ENCODE results near the gene HAUS5. TPM values are rescaled to one million over a fixed set of nuclear protein-coding genes. Genes with fewer than 3 reads are reported as not detected.

Gene HAUS5
- total and polyA plus RNA-seq, 5 donors from 2014 or later, result 5.1 to 25.9 (median 6.9) TPM

GRCh38 chr19:35643255-35644205 is 31.0 kb downstream of the HAUS5 start:
- Mint-ChIP-seq H3K36me3 (no peaks in the 10 kb centered on the region), H3K4me1 (peaks cover 4 to 51% (median 24%) of the 10 kb centered on the region in 4 donors), H3K4me3 (peak overlapping the region; percentile 87 to 98 (median 94)), H3K9me3 (peaks cover 0 to 2% (median 0%) of the 10 kb centered on the region in 7 donors), H3K27ac (peak overlapping the region in 2 of 3 donors; percentile 73 to 98), H3K27me3 (no peaks in the 10 kb centered on the region)
- no peaks in the 10 kb centered on the region for H3K9me3 ChIP-seq (ENCODE audit: control insufficient read depth in 2 of 2, low read length in 2 of 2)
- H3K4me1 ChIP-seq (ENCODE audit: control insufficient read depth, insufficient read depth, low read length, poor library complexity, severe bottlenecking), result peaks cover 49% of the 10 kb centered on the region
- DNase-seq (peak; percentile 74 to 91 (median 84)), ATAC-seq (ENCODE audit: low read depth in 2 of 2) (peak; percentile 30 to 41)
- H3K27ac ChIP-seq (ENCODE audit: insufficient read depth, low read length, poor library complexity, severe bottlenecking), result peak overlapping the region; percentile 80
- no peaks in the 10 kb centered on the region for H3K36me3 ChIP-seq (ENCODE audit: control insufficient read depth, insufficient read depth, low read length)
- no peaks in the 10 kb centered on the region for H3K27me3 ChIP-seq (ENCODE audit: control insufficient read depth, insufficient read depth, low read length)
- peak overlapping the region; percentile 72 for H3K4me3 ChIP-seq (ENCODE audit: low read depth, low read length)

- DNase-seq, result peak; percentile 93 to 98 (median 95)
- Mint-ChIP-seq H3K4me1 (peaks cover 9 to 58% (median 27%) of the 10 kb centered on the region in 4 donors), H3K4me3 (peak overlapping the region; percentile 87 to 98 (median 94)), H3K36me3 (no peaks in the 10 kb centered on the region), H3K27ac (peak overlapping the region; percentile 63 to 98 (median 73)), H3K9me3 (peaks cover 0 to 2% (median 0%) of the 10 kb centered on the region in 7 donors), H3K27me3 (no peaks in the 10 kb centered on the region)
- H3K4me3 ChIP-seq (ENCODE audit: low read depth, low read length), result peak overlapping the region; percentile 72
- peaks cover 58% of the 10 kb centered on the region for H3K4me1 ChIP-seq (ENCODE audit: control insufficient read depth, insufficient read depth, low read length, poor library complexity, severe bottlenecking)
- H3K27ac ChIP-seq (ENCODE audit: insufficient read depth, low read length, poor library complexity, severe bottlenecking), result peak overlapping the region; percentile 80
- H3K9me3 ChIP-seq (ENCODE audit: control insufficient read depth in 2 of 2, low read length in 2 of 2), result no peaks in the 10 kb centered on the region
- H3K36me3 ChIP-seq (ENCODE audit: control insufficient read depth, insufficient read depth, low read length), result no peaks in the 10 kb centered on the region
- H3K27me3 ChIP-seq (ENCODE audit: control insufficient read depth, insufficient read depth, low read length), result no peaks in the 10 kb centered on the region
- ATAC-seq (ENCODE audit: low read depth in 2 of 2), result peak; percentile 83 to 87
These were observed 31.9 kb downstream of the HAUS5 start for GRCh38 chr19:35644206-35644986.

GRCh38 chr19:35644987-35645679 is 32.6 kb downstream of the HAUS5 start:
- Histone ChIP-seq H3K4me3 (ENCODE audit: low read depth, low read length) (peak overlapping the region; percentile 51), H3K36me3 (ENCODE audit: control insufficient read depth, insufficient read depth, low read length) (no peaks in the 10 kb centered on the region), H3K9me3 (ENCODE audit: control insufficient read depth in 2 of 2, low read length in 2 of 2) (no peaks in the 10 kb centered on the region), H3K27me3 (ENCODE audit: control insufficient read depth, insufficient read depth, low read length) (no peaks in the 10 kb centered on the region), H3K4me1 (ENCODE audit: control insufficient read depth, insufficient read depth, low read length, poor library complexity, severe bottlenecking) (peaks cover 65% of the 10 kb centered on the region), H3K27ac (ENCODE audit: insufficient read depth, low read length, poor library complexity, severe bottlenecking) (peak overlapping the region; percentile 80)
- Mint-ChIP-seq H3K27me3 (no peaks in the 10 kb centered on the region), H3K27ac (peak overlapping the region in 2 of 3 donors; percentile 73 to 98), H3K4me3 (peak overlapping the region; percentile 87 to 98 (median 94)), H3K4me1 (peaks cover 8 to 61% (median 27%) of the 10 kb centered on the region in 4 donors), H3K9me3 (peaks cover 0 to 2% (median 0%) of the 10 kb centered on the region in 7 donors), H3K36me3 (no peaks in the 10 kb centered on the region)
- DNase-seq, result peak; percentile 50 to 77 (median 66)
- no peak for ATAC-seq (ENCODE audit: low read depth in 2 of 2)

- H3K4me1 Mint-ChIP-seq, result peaks cover 11 to 69% (median 28%) of the 10 kb centered on the region in 4 donors
- H3K9me3 ChIP-seq (ENCODE audit: control insufficient read depth in 2 of 2, low read length in 2 of 2), result no peaks in the 10 kb centered on the region
- DNase-seq (no peak), ATAC-seq (ENCODE audit: low read depth in 2 of 2) (no peak)
- H3K4me1 ChIP-seq (ENCODE audit: control insufficient read depth, insufficient read depth, low read length, poor library complexity, severe bottlenecking), result peaks cover 70% of the 10 kb centered on the region
- peaks cover under 1% of the 10 kb centered on the region for H3K36me3 Mint-ChIP-seq
- H3K27ac ChIP-seq (ENCODE audit: insufficient read depth, low read length, poor library complexity, severe bottlenecking), result peak overlapping the region; percentile 80
- peaks cover 0 to 2% (median 0%) of the 10 kb centered on the region in 7 donors for H3K9me3 Mint-ChIP-seq
- H3K27ac Mint-ChIP-seq, result peak overlapping the region in 1 of 3 donors; percentile 73
- no peaks in the 10 kb centered on the region for H3K27me3 ChIP-seq (ENCODE audit: control insufficient read depth, insufficient read depth, low read length)
- H3K4me3 ChIP-seq (ENCODE audit: low read depth, low read length), result no peak overlapping the region
- peak overlapping the region; percentile 87 to 98 (median 94) for H3K4me3 Mint-ChIP-seq
- peaks cover 2% of the 10 kb centered on the region for H3K36me3 ChIP-seq (ENCODE audit: control insufficient read depth, insufficient read depth, low read length)
- no peaks in the 10 kb centered on the region for H3K27me3 Mint-ChIP-seq
These were observed 33.4 kb downstream of the HAUS5 start for GRCh38 chr19:35645680-35646511.

GRCh38 chr19:35648017-35648961 is 35.8 kb downstream of the HAUS5 start, which contains the start of gene COX6B1:
COX6B1 (plus strand) TSS chr19:35648323; CDS start chr19:35651244, 2,921 bp downstream.
- Mint-ChIP-seq H3K4me1 (peaks cover 13 to 62% (median 28%) of the 10 kb centered on the region in 4 donors), H3K4me3 (peak within 1 kb of the TSS; percentile 94 to 100 (median 98)), H3K36me3 (peaks cover 4% of the 10 kb centered on the region), H3K27ac (peak within 1 kb of the TSS; percentile 98 to 99 (median 98)), H3K9me3 (no peaks in the 10 kb centered on the region), H3K27me3 (no peaks in the 10 kb centered on the region)
- DNase-seq (peak; percentile 91 to 99 (median 92)), ATAC-seq (ENCODE audit: low read depth in 2 of 2) (peak; percentile 75)
- peak within 1 kb of the TSS; percentile 83 for H3K27ac ChIP-seq (ENCODE audit: insufficient read depth, low read length, poor library complexity, severe bottlenecking)
- H3K36me3 ChIP-seq (ENCODE audit: control insufficient read depth, insufficient read depth, low read length), result peaks cover 14% of the 10 kb centered on the region
- H3K4me3 ChIP-seq (ENCODE audit: low read depth, low read length), result peak within 1 kb of the TSS; percentile 95
- H3K4me1 ChIP-seq (ENCODE audit: control insufficient read depth, insufficient read depth, low read length, poor library complexity, severe bottlenecking), result peaks cover 51% of the 10 kb centered on the region
- no peaks in the 10 kb centered on the region for H3K27me3 ChIP-seq (ENCODE audit: control insufficient read depth, insufficient read depth, low read length)
- no peaks in the 10 kb centered on the region for H3K9me3 ChIP-seq (ENCODE audit: control insufficient read depth in 2 of 2, low read length in 2 of 2)

- peaks cover 12% of the 10 kb centered on the region for H3K36me3 Mint-ChIP-seq
These were observed 38.0 kb downstream of the HAUS5 start for GRCh38 chr19:35650581-35650980.

More at GRCh38 chr19:35650581-35650980, 38.0 kb downstream of the HAUS5 start:
- no peak for ATAC-seq (ENCODE audit: low read depth in 2 of 2)
- Histone ChIP-seq H3K4me3 (ENCODE audit: low read depth, low read length) (no peak overlapping the region), H3K9me3 (ENCODE audit: control insufficient read depth in 2 of 2, low read length in 2 of 2) (no peaks in the 10 kb centered on the region), H3K36me3 (ENCODE audit: control insufficient read depth, insufficient read depth, low read length) (peaks cover 33% of the 10 kb centered on the region), H3K4me1 (ENCODE audit: control insufficient read depth, insufficient read depth, low read length, poor library complexity, severe bottlenecking) (peaks cover 33% of the 10 kb centered on the region), H3K27ac (ENCODE audit: insufficient read depth, low read length, poor library complexity, severe bottlenecking) (no peak overlapping the region), H3K27me3 (ENCODE audit: control insufficient read depth, insufficient read depth, low read length) (no peaks in the 10 kb centered on the region)
- H3K27me3 Mint-ChIP-seq, result no peaks in the 10 kb centered on the region
- no peaks in the 10 kb centered on the region for H3K9me3 Mint-ChIP-seq
- peak overlapping the region in 3 of 4 donors; percentile 15 to 65 (median 35) for H3K4me3 Mint-ChIP-seq
- H3K4me1 Mint-ChIP-seq, result peaks cover 13 to 56% (median 27%) of the 10 kb centered on the region in 4 donors
- no peak for DNase-seq
- H3K27ac Mint-ChIP-seq, result peak overlapping the region in 2 of 3 donors; percentile 20 to 73
